Choroid plexus epithelial cell (primary cell): Measurements from ENCODE around the gene DIPK1B.

Experiments
- DNase-seq: peaks from one replicate; pipeline ENCODE4 v3.0.0-alpha.2; 2010; ENCODE audit warnings: low read depth
- H3K4me3 ChIP-seq: 2 replicates; pipeline ENCODE4 v1.5.1; 2011; ENCODE audit warnings: low read depth, mild to moderate bottlenecking, control low read depth, low read length, moderate library complexity
- CTCF ChIP-seq: conservative IDR thresholded peaks from 2 replicates; pipeline ENCODE4 v1.5.1; 2011; ENCODE audit warnings: low read depth, mild to moderate bottlenecking, control low read depth, inconsistent platforms, low read length, moderate library complexity

The DIPK1B gene

GRCh38 chr9:136711751-136712689 lies at the start of gene DIPK1B:
Gene DIPK1B, plus strand, starts transcription at chr9:136712572. Its CDS starts 94 bp downstream, at chr9:136712666.
- TF ChIP-seq CTCF: no peak
- no peak for DNase-seq
- H3K4me3 ChIP-seq: peak within 1 kb of the TSS; percentile 26

- DNase-seq: no peak
- TF ChIP-seq CTCF: no peak
- H3K4me3 ChIP-seq: no peak within 1 kb of the TSS
Measured at GRCh38 chr9:136662656-136663581, 49.5 kb upstream of the DIPK1B start, which contains the start of gene EGFL7. Gene EGFL7, plus strand, starts transcription at chr9:136662916. Its CDS starts 5,367 bp downstream, at chr9:136668283.

GRCh38 chr9:136664000-136664915 lies 48.1 kb upstream of the DIPK1B start:
- no peak overlapping the region for H3K4me3 ChIP-seq
- no peak for TF ChIP-seq CTCF
- DNase-seq: no peak

- no peak for DNase-seq
- peak overlapping the region; percentile 39 for H3K4me3 ChIP-seq
Measured at GRCh38 chr9:136665111-136665703, 47.2 kb upstream of the DIPK1B start.

GRCh38 chr9:136665704-136666371 lies 46.5 kb upstream of the DIPK1B start:
- no peak for TF ChIP-seq CTCF
- DNase-seq: no peak
- peak overlapping the region; percentile 39 for H3K4me3 ChIP-seq

More at GRCh38 chr9:136665111-136665703, 47.2 kb upstream of the DIPK1B start:
- TF ChIP-seq CTCF: peak; percentile 2
